HepG2 (cell line): ENCODE results near the gene PARP15. TPM values are rescaled to one million over a fixed set of nuclear protein-coding genes. Genes with fewer than 3 reads are reported as not detected.

ENCODE experiments used
- FOXJ3 ChIP-seq: sonication (generic); formaldehyde crosslinking; IDR thresholded peaks from 2 replicates; pipeline ENCODE4 v1.4.0; 2020; ENCODE audit warnings: missing genetic modification reagents, mild to moderate bottlenecking, borderline replicate concordance
- GTF3A ChIP-seq: sonication (generic); formaldehyde crosslinking; conservative IDR thresholded peaks from 2 replicates; pipeline ENCODE4 v1.4.0; 2020; ENCODE audit warnings: mild to moderate bottlenecking, missing genetic modification reagents
- HNRNPLL ChIP-seq: fragments of 200-400 bp; formaldehyde crosslinking; IDR thresholded peaks from 2 replicates; pipeline ENCODE4 v1.6.1; 2017; ENCODE audit warnings: mild to moderate bottlenecking, low read depth, low read length; ENCODE audit not compliant: poor library complexity, severe bottlenecking
- HNRNPUL1 ChIP-seq: fragments of 200-400 bp; formaldehyde crosslinking; IDR thresholded peaks from 2 replicates; pipeline ENCODE4 v1.6.1; 2017; ENCODE audit warnings: low read depth, mild to moderate bottlenecking, low read length, moderate library complexity
- NONO ChIP-seq, 2 experiments: fragments of 450-650 bp in 1 of 2; sonication (generic) in 1 of 2; formaldehyde crosslinking in 1 of 2; IDR thresholded peaks in 1 of 2; conservative IDR thresholded peaks in 1 of 2; 2 replicates each; pipeline versions ENCODE4 v1.6.1 to v1.8.0; 2017 to 2022; ENCODE audit warnings: mild to moderate bottlenecking in 1 of 2, missing genetic modification reagents in 1 of 2, moderate library complexity in 1 of 2
- PAX8 ChIP-seq: sonication (generic); formaldehyde crosslinking; IDR thresholded peaks from 2 replicates; pipeline ENCODE4 v1.8.0; 2022; ENCODE audit warnings: mild to moderate bottlenecking, missing genetic modification reagents, borderline replicate concordance
- RAD51 ChIP-seq: fragments of 450-650 bp; IDR thresholded peaks from 2 replicates; pipeline ENCODE4 v1.6.1; 2016; ENCODE audit warnings: borderline replicate concordance
- RBAK ChIP-seq: sonication (generic); formaldehyde crosslinking; IDR thresholded peaks from 2 replicates; pipeline ENCODE4 v1.5.1; 2020; ENCODE audit warnings: mild to moderate bottlenecking, missing genetic modification reagents
- SIN3A ChIP-seq: IDR thresholded peaks from 2 replicates; pipeline ENCODE4 v1.6.1; 2011; ENCODE audit warnings: low read depth, mild to moderate bottlenecking, control low read depth, low read length, borderline replicate concordance
- SNAPC2 ChIP-seq: sonication (generic); formaldehyde crosslinking; IDR thresholded peaks from 2 replicates; pipeline ENCODE4 v1.8.1; 2022; ENCODE audit warnings: mild to moderate bottlenecking, missing genetic modification reagents
- TOPORS ChIP-seq: sonication (generic); formaldehyde crosslinking; IDR thresholded peaks from 2 replicates; pipeline ENCODE4 v1.8.0; 2023; ENCODE audit warnings: mild to moderate bottlenecking, missing genetic modification reagents
- ZFP90 ChIP-seq: sonication (generic); formaldehyde crosslinking; IDR thresholded peaks from 2 replicates; pipeline ENCODE4 v1.8.0; 2022; ENCODE audit warnings: missing genetic modification reagents, mild to moderate bottlenecking, inconsistent platforms, borderline replicate concordance
- ZNF343 ChIP-seq: sonication (generic); formaldehyde crosslinking; IDR thresholded peaks from 2 replicates; pipeline ENCODE4 v1.4.0; 2020; ENCODE audit warnings: mild to moderate bottlenecking, missing genetic modification reagents
- ZNF644 ChIP-seq: IDR thresholded peaks from 2 replicates; pipeline ENCODE4 v1.6.1; 2016; ENCODE audit warnings: low read depth
- polyA plus RNA-seq, 8 experiments: library from polyadenylated mRNA; depleted of rRNA in 3 of 8; stranded (reverse) in 7 of 8; unstranded in 1 of 8; fragments of >200 nt; fragmentation: Illumina TruSeq in 4 of 8; extraction: Trizol in 4 of 8; gene quantifications; 2 replicates each; pipeline versions ENCODE4 v1.2.1 to v1.2.3, GENCODE V29; 2011 to 2016; ENCODE audit warnings: low read depth in 4 of 8, missing spikeins in 1 of 8, mixed read lengths in 1 of 8; ENCODE audit not compliant: insufficient read depth in 1 of 8
- total RNA-seq, 5 experiments: library from RNA; depleted of rRNA; stranded (reverse); fragments of >200 nt; fragmentation: Illumina TruSeq; extraction: Trizol; gene quantifications; 2 replicates each; pipeline ENCODE4 v1.2.3, GENCODE V29; 2016; ENCODE audit warnings: low read depth in 1 of 5
- TF ChIP-seq, protein P1 (sequence below): sonication (generic); formaldehyde crosslinking; IDR thresholded peaks from 2 replicates; pipeline ENCODE4 v1.4.0; 2020; ENCODE audit warnings: missing genetic modification reagents, mild to moderate bottlenecking, borderline replicate concordance
- TF ChIP-seq, protein P2 (sequence below): sonication (generic); formaldehyde crosslinking; IDR thresholded peaks from 2 replicates; pipeline ENCODE4 v1.4.0; 2020; ENCODE audit warnings: missing genetic modification reagents, borderline replicate concordance
- TF ChIP-seq, protein P3 (sequence below): sonication (generic); formaldehyde crosslinking; IDR thresholded peaks from 2 replicates; pipeline ENCODE4 v1.8.0; 2023; ENCODE audit warnings: mild to moderate bottlenecking, missing genetic modification reagents

The PARP15 gene
- total and polyA plus RNA-seq, 2 of the 13 experiments (the other 11 are each of a cell fraction or from before 2014, with no cell fraction given): 0.02 TPM; not detected in 1

DNA sequence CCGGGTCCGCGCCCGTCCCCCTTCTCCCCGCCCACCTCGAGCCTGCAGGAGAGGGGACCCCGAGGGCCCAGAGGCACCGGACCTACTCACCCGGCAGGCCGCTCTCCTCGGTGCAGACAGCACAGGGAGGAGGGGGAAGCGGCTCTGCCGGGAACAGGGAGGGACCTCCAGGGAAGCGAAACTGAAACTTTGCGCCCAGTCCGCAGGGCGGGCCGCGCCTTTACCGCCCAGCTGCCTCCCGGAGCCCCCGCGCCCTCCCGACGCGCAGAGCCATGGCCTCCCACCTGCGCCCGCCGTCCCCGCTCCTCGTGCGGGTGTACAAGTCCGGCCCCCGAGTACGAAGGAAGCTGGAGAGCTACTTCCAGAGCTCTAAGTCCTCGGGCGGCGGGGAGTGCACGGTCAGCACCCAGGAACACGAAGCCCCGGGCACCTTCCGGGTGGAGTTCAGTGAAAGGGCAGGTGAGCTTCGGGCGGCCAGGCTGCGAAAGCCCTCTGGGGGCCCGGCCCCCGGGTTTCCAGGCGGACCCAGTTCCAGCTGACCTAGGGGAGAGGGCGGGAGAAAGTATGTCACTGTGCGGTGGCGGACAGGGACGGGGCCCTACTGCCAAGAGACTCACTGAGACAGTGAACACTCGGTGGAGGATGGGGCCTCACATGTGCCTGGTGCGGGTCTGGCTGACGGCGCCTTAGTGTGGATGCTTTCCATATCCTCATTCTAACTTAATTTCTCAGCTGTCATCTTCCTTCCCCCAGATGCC lies 13.1 kb upstream of the PARP15 start, which contains the start of the genes DTX3L and PARP9 (continued):
- TF ChIP-seq, protein P1, sequence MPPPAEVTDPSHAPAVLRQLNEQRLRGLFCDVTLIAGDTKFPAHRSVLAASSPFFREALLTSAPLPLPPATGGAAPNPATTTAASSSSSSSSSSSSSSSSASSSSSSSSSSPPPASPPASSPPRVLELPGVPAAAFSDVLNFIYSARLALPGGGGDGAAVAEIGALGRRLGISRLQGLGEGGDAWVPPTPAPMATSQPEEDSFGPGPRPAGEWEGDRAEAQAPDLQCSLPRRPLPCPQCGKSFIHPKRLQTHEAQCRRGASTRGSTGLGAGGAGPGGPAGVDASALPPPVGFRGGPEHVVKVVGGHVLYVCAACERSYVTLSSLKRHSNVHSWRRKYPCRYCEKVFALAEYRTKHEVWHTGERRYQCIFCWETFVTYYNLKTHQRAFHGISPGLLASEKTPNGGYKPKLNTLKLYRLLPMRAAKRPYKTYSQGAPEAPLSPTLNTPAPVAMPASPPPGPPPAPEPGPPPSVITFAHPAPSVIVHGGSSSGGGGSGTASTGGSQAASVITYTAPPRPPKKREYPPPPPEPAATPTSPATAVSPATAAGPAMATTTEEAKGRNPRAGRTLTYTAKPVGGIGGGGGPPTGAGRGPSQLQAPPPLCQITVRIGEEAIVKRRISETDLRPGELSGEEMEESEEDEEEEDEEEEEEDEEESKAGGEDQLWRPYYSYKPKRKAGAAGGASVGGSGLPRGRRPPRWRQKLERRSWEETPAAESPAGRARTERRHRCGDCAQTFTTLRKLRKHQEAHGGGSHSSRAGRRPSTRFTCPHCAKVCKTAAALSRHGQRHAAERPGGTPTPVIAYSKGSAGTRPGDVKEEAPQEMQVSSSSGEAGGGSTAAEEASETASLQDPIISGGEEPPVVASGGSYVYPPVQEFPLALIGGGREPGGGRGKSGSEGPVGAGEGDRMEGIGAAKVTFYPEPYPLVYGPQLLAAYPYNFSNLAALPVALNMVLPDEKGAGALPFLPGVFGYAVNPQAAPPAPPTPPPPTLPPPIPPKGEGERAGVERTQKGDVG (CRISPR knock-in tag): peak; percentile 85
- TF ChIP-seq SIN3A (peak; percentile 87; the same call in 1 of the 2 replicates), PAX8 (CRISPR knock-in tag) (peak; percentile 34; the same call in 1 of the 2 replicates), TOPORS (CRISPR knock-in tag) (no peak; the same call in 1 of the 2 replicates), RBAK (CRISPR knock-in tag) (no peak), GTF3A (CRISPR knock-in tag) (no peak), ZNF343 (CRISPR knock-in tag) (peak; percentile 96), RAD51 (no peak), NONO (IDR thresholded peaks at IDR 0.05) (no peak), NONO (CRISPR knock-in tag; conservative IDR thresholded peaks at IDR 0.05) (peak; percentile 70), HNRNPLL (peak; percentile 94), ZNF644 (CRISPR knock-in tag) (no peak), ZFP90 (CRISPR knock-in tag) (no peak; the same call in 1 of the 2 replicates), FOXJ3 (CRISPR knock-in tag) (no peak), SNAPC2 (CRISPR knock-in tag) (0 out of 2 replicates have a peak, but pooled peaks have one; percentile 69), HNRNPUL1 (no peak)
- TF ChIP-seq, protein P2, sequence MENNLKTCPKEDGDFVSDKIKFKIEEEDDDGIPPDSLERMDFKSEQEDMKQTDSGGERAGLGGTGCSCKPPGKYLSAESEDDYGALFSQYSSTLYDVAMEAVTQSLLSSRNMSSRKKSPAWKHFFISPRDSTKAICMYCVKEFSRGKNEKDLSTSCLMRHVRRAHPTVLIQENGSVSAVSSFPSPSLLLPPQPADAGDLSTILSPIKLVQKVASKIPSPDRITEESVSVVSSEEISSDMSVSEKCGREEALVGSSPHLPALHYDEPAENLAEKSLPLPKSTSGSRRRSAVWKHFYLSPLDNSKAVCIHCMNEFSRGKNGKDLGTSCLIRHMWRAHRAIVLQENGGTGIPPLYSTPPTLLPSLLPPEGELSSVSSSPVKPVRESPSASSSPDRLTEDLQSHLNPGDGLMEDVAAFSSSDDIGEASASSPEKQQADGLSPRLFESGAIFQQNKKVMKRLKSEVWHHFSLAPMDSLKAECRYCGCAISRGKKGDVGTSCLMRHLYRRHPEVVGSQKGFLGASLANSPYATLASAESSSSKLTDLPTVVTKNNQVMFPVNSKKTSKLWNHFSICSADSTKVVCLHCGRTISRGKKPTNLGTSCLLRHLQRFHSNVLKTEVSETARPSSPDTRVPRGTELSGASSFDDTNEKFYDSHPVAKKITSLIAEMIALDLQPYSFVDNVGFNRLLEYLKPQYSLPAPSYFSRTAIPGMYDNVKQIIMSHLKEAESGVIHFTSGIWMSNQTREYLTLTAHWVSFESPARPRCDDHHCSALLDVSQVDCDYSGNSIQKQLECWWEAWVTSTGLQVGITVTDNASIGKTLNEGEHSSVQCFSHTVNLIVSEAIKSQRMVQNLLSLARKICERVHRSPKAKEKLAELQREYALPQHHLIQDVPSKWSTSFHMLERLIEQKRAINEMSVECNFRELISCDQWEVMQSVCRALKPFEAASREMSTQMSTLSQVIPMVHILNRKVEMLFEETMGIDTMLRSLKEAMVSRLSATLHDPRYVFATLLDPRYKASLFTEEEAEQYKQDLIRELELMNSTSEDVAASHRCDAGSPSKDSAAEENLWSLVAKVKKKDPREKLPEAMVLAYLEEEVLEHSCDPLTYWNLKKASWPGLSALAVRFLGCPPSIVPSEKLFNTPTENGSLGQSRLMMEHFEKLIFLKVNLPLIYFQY (CRISPR knock-in tag): peak; percentile 61; the same call in 1 of the 2 replicates
- TF ChIP-seq, protein P3, sequence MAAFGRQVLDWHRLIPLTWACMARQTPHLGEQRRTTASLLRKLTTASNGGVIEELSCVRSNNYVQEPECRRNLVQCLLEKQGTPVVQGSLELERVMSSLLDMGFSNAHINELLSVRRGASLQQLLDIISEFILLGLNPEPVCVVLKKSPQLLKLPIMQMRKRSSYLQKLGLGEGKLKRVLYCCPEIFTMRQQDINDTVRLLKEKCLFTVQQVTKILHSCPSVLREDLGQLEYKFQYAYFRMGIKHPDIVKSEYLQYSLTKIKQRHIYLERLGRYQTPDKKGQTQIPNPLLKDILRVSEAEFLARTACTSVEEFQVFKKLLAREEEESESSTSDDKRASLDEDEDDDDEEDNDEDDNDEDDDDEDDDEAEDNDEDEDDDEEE (CRISPR knock-in tag): peak; percentile 81
